RWPE2 (cell line): ENCODE measurements around the gene MRFAP1L1.

ENCODE experiments used
- ATAC-seq: fragments of 200-7000 bp; cut with Tn5 transposase; 3 replicates; pipeline ENCODE4 v1.9.1; 2021; ENCODE audit warnings: low read depth
- DNase-seq: peaks from one replicate; pipeline ENCODE4 v3.0.0-alpha.2; 2020; ENCODE audit warnings: low spot score
- H3K27ac ChIP-seq: fragments of 450-650 bp; 2 replicates; pipeline ENCODE4 v1.5.1; 2017; ENCODE audit warnings: mild to moderate bottlenecking; ENCODE audit not compliant: poor library complexity, severe bottlenecking
- H3K27me3 ChIP-seq: fragments of 250-450 bp; sonication (Bioruptor Pico); 2 replicates; pipeline ENCODE4 v1.5.1; 2021; ENCODE audit warnings: mild to moderate bottlenecking, moderate library complexity; ENCODE audit not compliant: insufficient read depth, poor library complexity, severe bottlenecking
- H3K36me3 ChIP-seq: fragments of 250-450 bp; sonication (Bioruptor Pico); 2 replicates; pipeline ENCODE4 v1.5.1; 2020; ENCODE audit warnings: low read depth, mild to moderate bottlenecking, moderate library complexity
- H3K4me1 ChIP-seq: fragments of 250-450 bp; sonication (Bioruptor Pico); 2 replicates; pipeline ENCODE4 v1.5.1; 2021; ENCODE audit warnings: mild to moderate bottlenecking, moderate library complexity; ENCODE audit not compliant: insufficient read depth, poor library complexity, severe bottlenecking
- H3K4me3 ChIP-seq: fragments of 250-450 bp; sonication (Bioruptor Pico); 2 replicates; pipeline ENCODE4 v1.5.1; 2021; ENCODE audit warnings: mild to moderate bottlenecking, moderate library complexity; ENCODE audit not compliant: severe bottlenecking
- H3K9me3 ChIP-seq: fragments of 250-450 bp; sonication (Bioruptor Pico); 2 replicates; pipeline ENCODE4 v1.5.1; 2021; ENCODE audit warnings: mild to moderate bottlenecking, moderate library complexity; ENCODE audit not compliant: severe bottlenecking
- TF ChIP-seq, protein P1 (sequence below): fragments of 450-650 bp; IDR thresholded peaks from one replicate; pipeline ENCODE4 v1.5.1; 2017; ENCODE audit warnings: mild to moderate bottlenecking, moderate library complexity; ENCODE audit not compliant: poor library complexity, severe bottlenecking

The MRFAP1L1 gene

DNA sequence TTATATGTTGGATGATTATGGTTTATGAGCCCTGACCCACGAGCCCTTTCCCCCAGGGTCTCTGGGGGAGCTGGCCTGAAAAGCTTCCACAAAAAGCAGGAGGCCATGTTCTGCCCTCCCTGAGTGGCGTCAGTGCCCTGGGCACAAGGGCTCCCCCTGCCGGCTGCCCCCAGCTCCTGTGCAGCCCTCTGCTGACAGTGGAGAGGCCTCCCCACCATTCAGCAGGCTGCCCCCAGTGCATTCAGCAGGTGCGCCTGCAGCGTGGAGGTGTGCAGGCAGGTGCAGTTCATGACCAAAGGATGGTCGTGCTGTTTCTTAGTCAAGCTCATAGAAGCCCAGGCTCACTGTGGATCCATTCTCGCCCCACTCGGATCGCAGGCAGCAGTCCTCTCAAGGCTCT lies 28.5 kb downstream of the MRFAP1L1 start:
- Histone ChIP-seq H3K27me3 (no peaks in the 10 kb centered on the region), H3K4me1 (peaks cover 4% of the 10 kb centered on the region), H3K27ac (no peak overlapping the region), H3K36me3 (peaks cover 11% of the 10 kb centered on the region), H3K9me3 (no peaks in the 10 kb centered on the region), H3K4me3 (no peak overlapping the region)
- ATAC-seq, result no peak; the same call in 2 of the 3 replicates
- no peak for DNase-seq
- TF ChIP-seq, protein P1, sequence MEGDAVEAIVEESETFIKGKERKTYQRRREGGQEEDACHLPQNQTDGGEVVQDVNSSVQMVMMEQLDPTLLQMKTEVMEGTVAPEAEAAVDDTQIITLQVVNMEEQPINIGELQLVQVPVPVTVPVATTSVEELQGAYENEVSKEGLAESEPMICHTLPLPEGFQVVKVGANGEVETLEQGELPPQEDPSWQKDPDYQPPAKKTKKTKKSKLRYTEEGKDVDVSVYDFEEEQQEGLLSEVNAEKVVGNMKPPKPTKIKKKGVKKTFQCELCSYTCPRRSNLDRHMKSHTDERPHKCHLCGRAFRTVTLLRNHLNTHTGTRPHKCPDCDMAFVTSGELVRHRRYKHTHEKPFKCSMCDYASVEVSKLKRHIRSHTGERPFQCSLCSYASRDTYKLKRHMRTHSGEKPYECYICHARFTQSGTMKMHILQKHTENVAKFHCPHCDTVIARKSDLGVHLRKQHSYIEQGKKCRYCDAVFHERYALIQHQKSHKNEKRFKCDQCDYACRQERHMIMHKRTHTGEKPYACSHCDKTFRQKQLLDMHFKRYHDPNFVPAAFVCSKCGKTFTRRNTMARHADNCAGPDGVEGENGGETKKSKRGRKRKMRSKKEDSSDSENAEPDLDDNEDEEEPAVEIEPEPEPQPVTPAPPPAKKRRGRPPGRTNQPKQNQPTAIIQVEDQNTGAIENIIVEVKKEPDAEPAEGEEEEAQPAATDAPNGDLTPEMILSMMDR, result peak; percentile 42

DNA sequence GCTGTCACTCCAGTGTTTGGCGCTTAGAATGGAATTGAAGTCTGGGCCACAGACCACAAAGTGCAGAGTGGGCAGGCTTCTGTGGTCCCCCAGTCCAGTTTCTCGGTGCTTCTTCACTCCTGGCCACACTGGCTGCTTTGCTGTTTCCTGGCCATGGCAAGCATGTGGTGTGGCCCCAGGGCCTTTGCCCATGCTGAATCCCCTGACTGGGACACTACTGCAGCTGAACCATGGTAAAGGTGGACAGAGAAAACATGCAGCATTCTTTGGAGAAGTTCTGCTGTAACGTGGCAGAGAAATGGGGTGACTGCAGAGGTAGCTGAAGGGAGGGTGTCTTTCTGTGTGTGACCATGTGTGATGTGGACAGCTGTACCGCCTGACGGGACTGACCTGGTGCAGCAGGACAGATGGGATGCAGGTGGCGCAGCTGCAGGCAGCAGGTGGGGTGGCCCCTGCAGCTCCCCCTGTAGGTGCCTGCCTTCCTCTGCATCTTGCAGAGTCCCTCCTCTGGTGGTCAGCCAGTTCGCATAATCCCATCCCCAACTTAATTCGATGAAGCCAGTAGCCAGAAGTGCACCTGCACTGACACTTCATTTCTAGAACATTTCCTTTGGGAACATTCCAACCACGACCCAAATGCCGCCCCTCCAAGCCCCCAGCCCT lies 29.2 kb downstream of the MRFAP1L1 start:
- ATAC-seq, result no peak
- TF ChIP-seq, protein P1, result no peak
- Histone ChIP-seq H3K27me3 (no peaks in the 10 kb centered on the region), H3K4me1 (peaks cover 10% of the 10 kb centered on the region), H3K36me3 (peaks cover 18% of the 10 kb centered on the region), H3K27ac (no peak overlapping the region), H3K9me3 (no peaks in the 10 kb centered on the region), H3K4me3 (no peak overlapping the region)
- DNase-seq, result no peak

DNA sequence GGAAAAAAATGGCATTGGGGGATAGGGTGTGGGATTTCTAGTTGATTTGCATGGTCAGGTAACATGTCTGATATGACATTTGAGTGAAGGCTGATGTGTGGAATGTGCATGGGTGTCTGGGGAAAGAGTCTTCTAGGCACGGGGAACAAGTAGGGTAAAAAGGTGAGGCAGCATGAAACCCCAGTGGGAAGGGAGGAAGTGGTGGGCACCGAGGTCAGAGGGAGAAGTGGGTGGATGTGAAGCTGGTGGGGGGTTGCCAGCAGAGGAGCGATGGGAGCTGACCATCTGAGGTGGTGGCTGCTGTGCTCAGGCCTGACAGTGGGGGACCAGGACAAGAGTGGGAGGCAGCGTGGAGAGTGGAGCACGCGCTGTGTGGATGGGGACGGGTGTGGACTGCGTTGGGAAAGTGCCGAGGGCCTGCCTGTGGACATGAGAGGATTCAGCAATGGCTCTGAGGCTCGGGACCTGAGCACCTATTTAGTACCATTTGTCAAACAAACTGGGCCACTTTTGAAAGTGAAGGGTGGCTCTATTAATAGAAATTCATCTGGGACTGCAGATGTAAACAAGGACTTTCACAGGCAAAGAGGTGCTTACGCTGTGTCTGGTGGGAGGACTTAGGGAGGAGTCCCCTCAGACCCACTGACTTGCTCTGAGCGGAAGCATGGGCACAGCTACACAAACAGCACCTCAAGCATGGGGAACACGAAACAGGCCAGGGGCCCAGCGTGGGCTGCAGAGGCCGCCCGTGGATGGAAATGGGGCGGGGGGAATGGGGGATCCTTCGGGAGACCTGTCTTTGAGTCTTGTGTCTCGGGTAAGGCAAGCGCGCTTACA lies 32.7 kb downstream of the MRFAP1L1 start:
- H3K9me3 ChIP-seq, result no peaks in the 10 kb centered on the region
- DNase-seq, result no peak
- no peak for ATAC-seq
- TF ChIP-seq, protein P1, result no peak
- peaks cover 25% of the 10 kb centered on the region for H3K36me3 ChIP-seq
- peaks cover 16% of the 10 kb centered on the region for H3K4me1 ChIP-seq
- no peak overlapping the region for H3K4me3 ChIP-seq
- no peak overlapping the region for H3K27ac ChIP-seq
- no peaks in the 10 kb centered on the region for H3K27me3 ChIP-seq

DNA sequence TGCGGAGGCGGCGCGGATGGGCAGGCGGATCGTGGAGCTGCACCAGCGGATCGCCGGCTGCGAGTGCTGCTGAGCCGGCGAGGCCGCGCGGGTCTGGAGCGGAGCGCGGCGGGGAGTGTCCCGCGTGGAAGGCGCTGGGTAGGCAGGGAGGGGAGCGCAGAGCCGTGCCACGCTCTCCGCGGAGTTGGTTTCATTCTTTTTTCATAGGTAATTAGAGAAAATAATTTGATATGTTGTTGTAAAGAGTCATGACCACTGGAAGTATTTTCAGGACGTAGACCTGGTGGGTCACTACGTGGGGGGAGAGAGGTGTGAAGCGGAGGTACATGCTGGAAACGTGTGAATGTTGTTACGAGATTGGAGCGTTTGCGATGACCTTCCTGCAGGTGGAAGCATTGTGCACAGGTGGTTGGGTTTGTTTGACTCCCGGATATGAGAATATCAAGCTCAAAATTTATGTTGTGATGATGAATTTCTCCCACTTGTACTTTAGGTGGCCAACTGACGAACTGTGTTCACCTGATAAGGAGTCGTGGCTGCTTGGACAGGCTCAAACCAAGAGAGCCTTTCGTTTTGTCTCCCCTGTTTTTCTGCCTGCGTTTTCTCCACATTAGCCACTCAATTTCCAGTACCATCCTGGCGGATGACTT lies 35.0 kb downstream of the MRFAP1L1 start:
- H3K27ac ChIP-seq, result peak overlapping the region; percentile 75
- DNase-seq (no peak), ATAC-seq (peak; percentile 38)
- peak overlapping the region; percentile 74 for H3K4me3 ChIP-seq
- TF ChIP-seq, protein P1, result peak; percentile 74
- peaks cover 16% of the 10 kb centered on the region for H3K4me1 ChIP-seq
- no peaks in the 10 kb centered on the region for H3K9me3 ChIP-seq
- no peaks in the 10 kb centered on the region for H3K27me3 ChIP-seq
- H3K36me3 ChIP-seq, result peaks cover 25% of the 10 kb centered on the region
